Measurements from ENCODE around the gene ATP2B3. TPM values are rescaled to one million over a fixed set of nuclear protein-coding genes. Genes with fewer than 3 reads are reported as not detected.
"Not testable (repeated sequence)": the region's sequence is repeated elsewhere in the genome, so short reads cannot be mapped to it uniquely, and the experiment has no call there.

Gene ATP2B3
- total and polyA plus RNA-seq, 8 donors, result 0.03 to 0.12 (median 0.04) TPM; not detected in 2

DNA sequence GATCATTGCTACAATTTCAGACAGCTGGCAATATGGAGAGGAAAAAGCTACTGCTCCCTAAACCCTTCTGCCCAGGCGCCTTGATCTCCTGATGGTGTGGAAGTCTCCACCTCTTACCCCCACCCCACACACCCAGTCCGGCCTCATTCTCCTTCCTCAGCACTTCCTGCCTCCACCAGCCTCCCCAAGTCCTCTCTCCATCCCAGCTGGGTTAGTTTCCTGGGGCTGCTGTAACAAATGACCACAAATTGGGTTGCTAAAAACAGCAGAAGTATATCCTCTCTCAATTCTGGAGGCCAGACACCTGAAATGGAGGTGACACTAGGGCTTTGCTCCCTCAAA, 82.6 kb downstream of the ATP2B3 start:
- FAIRE-seq (no peak), DNase-seq (no peak), ATAC-seq (peak in 2 of 4 donors; percentile 16 to 31)
- Histone ChIP-seq H3K4me1 (no peaks in the 10 kb centered on the region), H3K9me3 (no peaks in the 10 kb centered on the region), H3K36me3 (no peaks in the 10 kb centered on the region), H3K4me3 (peak overlapping the region; percentile 26 to 50 (median 39)), H3K27ac (no peak overlapping the region), H3K27me3 (no peaks in the 10 kb centered on the region)
- TF ChIP-seq, protein P1, sequence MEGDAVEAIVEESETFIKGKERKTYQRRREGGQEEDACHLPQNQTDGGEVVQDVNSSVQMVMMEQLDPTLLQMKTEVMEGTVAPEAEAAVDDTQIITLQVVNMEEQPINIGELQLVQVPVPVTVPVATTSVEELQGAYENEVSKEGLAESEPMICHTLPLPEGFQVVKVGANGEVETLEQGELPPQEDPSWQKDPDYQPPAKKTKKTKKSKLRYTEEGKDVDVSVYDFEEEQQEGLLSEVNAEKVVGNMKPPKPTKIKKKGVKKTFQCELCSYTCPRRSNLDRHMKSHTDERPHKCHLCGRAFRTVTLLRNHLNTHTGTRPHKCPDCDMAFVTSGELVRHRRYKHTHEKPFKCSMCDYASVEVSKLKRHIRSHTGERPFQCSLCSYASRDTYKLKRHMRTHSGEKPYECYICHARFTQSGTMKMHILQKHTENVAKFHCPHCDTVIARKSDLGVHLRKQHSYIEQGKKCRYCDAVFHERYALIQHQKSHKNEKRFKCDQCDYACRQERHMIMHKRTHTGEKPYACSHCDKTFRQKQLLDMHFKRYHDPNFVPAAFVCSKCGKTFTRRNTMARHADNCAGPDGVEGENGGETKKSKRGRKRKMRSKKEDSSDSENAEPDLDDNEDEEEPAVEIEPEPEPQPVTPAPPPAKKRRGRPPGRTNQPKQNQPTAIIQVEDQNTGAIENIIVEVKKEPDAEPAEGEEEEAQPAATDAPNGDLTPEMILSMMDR (IDR thresholded peaks at IDR 0.05), result no peak
- WGBS, 2 donors, result 7 to 28% methylated on average over 2 of the region's 2 CpGs
- intact Hi-C loops (cut with DNase I), result no loop called here

DNA sequence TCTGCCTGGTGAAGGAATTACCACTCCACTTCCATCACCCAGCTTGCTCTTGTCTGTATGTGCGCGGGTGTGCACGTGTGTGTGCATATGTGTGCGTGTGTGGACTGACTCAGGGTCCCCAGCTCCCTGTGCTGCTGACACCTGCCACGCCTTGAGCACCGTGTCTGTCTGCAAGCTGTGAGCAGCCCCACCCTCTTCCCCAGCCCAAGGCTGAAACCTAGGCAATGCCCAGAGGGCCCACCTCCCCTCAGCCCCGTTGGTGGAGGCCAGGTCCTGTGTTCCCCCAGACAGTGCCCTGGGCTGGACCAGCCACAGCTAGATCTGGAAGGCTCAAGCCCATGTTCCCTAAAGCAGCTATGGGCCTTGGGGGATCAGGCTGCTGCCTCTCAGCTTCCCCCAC, 83.5 kb downstream of the ATP2B3 start:
- H3K4me1 ChIP-seq, result no peaks in the 10 kb centered on the region
- no peaks in the 10 kb centered on the region for H3K27me3 ChIP-seq
- intact Hi-C loops (cut with DNase I), result no loop called here
- H3K4me3 ChIP-seq, result no peak overlapping the region
- H3K36me3 ChIP-seq, result no peaks in the 10 kb centered on the region
- no peak overlapping the region for H3K27ac ChIP-seq
- no peak for DNase-seq
- FAIRE-seq, result no peak
- TF ChIP-seq, protein P1 (IDR thresholded peaks at IDR 0.05), result no peak
- H3K9me3 ChIP-seq, result no peaks in the 10 kb centered on the region
- ATAC-seq, result no peak
- WGBS, 2 donors, result 80 to 86% methylated on average over 7 of the region's 7 CpGs

DNA sequence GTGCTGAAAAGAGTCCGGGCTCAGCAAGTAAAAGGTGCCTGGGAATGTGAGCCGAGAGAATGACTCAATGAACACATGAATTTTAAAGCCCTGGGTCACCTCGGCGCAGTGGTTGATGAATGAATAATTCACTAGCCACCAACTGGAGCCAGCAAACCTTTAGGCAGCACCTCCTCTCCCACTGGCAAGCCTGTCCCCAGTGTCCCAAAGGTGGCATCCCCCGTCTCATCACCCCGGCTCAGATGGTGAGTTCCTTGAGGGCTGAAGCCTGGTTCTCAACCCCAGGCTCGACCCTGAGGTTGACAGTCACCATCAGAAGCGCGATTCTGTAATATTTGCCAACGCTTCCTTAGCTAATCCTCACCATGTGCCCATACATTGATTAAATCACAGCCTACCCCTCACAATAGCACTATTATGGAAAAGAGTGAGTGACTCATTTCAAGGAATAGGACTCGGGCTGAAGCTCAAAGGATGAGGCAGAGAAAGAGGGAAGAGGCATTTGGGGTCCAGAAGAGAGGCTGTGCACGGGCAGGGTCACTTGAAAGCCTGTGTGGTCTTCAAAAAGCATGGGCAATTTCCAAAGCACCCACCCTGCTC, 84.2 kb downstream of the ATP2B3 start:
- Histone ChIP-seq H3K27me3 (no peaks in the 10 kb centered on the region), H3K4me3 (no peak overlapping the region), H3K9me3 (no peaks in the 10 kb centered on the region), H3K4me1 (no peaks in the 10 kb centered on the region), H3K27ac (no peak overlapping the region), H3K36me3 (no peaks in the 10 kb centered on the region)
- DNase-seq (no peak), ATAC-seq (no peak), FAIRE-seq (no peak)
- WGBS, 2 donors, result 78 to 87% methylated on average over 12 of the region's 12 CpGs
- intact Hi-C loops (cut with DNase I), result no loop called here
- TF ChIP-seq, protein P1 (IDR thresholded peaks at IDR 0.05), result no peak

DNA sequence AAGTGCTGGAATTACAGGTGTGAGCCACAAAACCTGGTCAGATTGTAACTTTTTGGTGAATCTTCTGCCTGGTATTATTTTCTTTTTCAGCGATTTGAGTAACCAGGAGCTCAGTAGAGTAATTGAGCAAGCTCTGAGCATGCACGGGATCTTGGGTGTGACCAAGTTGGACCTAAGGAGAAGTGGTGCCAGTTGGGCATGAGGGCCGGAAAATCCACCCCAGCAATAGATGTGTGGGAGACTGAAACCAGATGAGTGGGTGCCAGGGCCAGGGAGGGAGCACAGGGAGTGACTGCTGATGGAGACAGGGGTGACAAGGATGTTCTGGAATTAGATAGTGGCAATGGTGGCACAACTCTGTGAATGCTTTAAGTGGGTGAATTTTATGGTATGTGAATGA, 85.2 kb downstream of the ATP2B3 start:
- FAIRE-seq (no peak), DNase-seq (no peak), ATAC-seq (no peak)
- Histone ChIP-seq H3K27ac (no peak overlapping the region), H3K4me1 (no peaks in the 10 kb centered on the region), H3K4me3 (no peak overlapping the region), H3K9me3 (no peaks in the 10 kb centered on the region), H3K27me3 (no peaks in the 10 kb centered on the region), H3K36me3 (no peaks in the 10 kb centered on the region)
- intact Hi-C loops (cut with DNase I), result no loop called here
- TF ChIP-seq, protein P1 (IDR thresholded peaks at IDR 0.05), result no peak
- 78 to 86% methylated on average over 3 of the region's 3 CpGs for WGBS, 2 donors

DNA sequence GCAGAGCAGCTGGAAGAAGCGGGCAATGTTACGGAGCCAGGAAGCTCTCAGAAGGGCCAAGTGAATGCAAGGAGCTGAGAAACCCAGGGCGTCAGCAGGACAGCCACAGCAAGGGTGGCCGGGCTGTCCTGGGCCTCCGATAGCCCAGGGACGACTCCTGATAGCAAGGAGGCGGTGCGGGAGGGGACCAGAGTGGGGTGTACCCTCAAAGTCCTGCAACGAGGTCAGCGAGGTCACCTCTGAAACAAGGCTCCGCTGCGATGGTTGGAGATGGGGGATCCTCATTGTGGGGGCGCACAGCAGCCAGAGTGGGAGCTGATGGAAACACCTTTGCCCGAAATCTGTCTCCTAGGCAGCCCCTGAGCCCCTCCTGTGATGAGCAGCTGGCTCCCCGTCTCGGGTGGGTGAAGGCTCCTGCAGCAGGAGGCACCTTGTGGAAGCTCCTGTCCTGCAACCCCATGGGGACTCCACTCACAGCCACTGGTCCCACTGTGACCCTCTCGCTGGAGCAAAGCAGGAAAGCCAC, 85.8 kb downstream of the ATP2B3 start:
- Histone ChIP-seq H3K4me3 (no peak overlapping the region), H3K36me3 (no peaks in the 10 kb centered on the region), H3K27me3 (no peaks in the 10 kb centered on the region), H3K4me1 (no peaks in the 10 kb centered on the region), H3K9me3 (no peaks in the 10 kb centered on the region), H3K27ac (no peak overlapping the region)
- TF ChIP-seq, protein P1 (IDR thresholded peaks at IDR 0.05), result no peak
- 83 to 87% methylated on average over 17 of the region's 17 CpGs for WGBS, 2 donors
- intact Hi-C loops (cut with DNase I), result no loop called here
- ATAC-seq, result no peak
- DNase-seq, result no peak
- FAIRE-seq, result no peak

DNA sequence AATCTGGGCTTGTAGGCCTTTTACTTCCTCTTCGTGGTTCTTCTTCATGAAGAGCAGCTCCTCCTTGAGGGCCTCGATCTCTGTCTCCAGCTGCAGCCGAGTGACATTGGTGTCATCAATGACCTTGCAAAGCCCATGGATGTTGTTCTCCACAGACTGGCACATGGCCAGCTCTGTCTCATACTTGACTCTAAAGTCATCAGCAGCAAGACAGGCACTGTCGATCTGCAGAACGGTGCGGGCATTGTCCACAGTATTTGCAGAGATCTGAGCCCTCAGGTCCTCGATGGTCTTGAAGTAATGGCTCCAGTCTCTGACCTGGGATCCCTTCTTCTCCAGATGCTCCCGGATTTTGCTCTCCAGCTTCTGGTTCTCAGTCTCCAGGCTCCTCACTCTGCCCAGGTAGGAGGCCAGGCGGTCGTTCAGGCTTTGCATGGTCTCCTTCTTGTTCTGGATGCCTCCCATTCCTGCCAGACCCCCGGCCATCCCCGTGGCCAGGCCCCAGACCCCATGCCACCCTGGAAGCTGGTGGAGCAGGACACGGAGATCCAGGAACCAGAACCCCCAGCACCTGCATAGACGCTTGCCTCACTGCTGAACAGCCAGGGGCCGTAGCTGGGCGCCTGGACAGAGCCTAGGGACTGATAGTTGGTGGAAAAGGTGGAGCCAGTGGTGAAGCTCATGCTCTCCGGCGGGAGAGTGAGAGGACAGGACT, 87.4 kb downstream of the ATP2B3 start:
- WGBS, 2 donors, result 79 to 81% methylated on average over 18 of the region's 18 CpGs
- not testable (repeated sequence) for H3K27me3 ChIP-seq, H3K9me3 ChIP-seq

More for the DNA sequence above, 87.4 kb downstream of the ATP2B3 start:
- FAIRE-seq; intact Hi-C loops (cut with DNase I); ATAC-seq; H3K4me3 ChIP-seq; H3K4me1 ChIP-seq; H3K36me3 ChIP-seq; H3K27ac ChIP-seq; DNase-seq: not testable (repeated sequence)
